NCI-H1436 (cell line): ENCODE results near the gene STK35.

Experiments used
- DNase-seq: peaks from one replicate; lab custom pipeline; 2025; lab: John Stamatoyannopoulos, UW

Gene STK35

GRCh38 chr20:2104236-2104635 lies 2.6 kb downstream of the STK35 start:
- no peak for DNase-seq

GRCh38 chr20:2108498-2108897 lies 6.9 kb downstream of the STK35 start:
- DNase-seq = no peak

GRCh38 chr20:2108987-2109386 lies 7.4 kb downstream of the STK35 start:
- DNase-seq = no peak

GRCh38 chr20:2109425-2110210 lies 8.0 kb downstream of the STK35 start:
- DNase-seq = no peak

DNA sequence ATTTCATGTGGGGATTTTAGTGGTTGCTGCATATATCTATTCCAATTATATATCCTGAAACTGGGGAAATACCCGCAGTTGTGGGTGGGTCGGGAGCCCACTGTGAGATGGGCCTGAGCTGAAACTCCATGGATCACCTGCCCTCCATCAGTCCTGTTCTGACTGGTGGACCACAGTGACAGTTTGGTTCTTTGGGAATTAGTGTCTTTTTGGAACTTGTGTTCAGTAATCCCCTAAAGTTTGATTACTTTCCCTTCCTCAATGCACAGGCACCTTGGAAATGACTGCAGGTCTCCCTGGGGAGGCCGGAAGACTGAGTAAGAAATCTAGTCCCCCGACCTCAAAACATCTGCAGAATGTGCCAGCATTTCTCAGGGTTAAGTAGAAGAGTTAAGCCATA lies 11.3 kb downstream of the STK35 start:
- no peak for DNase-seq

GRCh38 chr20:2114127-2114959 lies 12.7 kb downstream of the STK35 start:
- no peak for DNase-seq

DNA sequence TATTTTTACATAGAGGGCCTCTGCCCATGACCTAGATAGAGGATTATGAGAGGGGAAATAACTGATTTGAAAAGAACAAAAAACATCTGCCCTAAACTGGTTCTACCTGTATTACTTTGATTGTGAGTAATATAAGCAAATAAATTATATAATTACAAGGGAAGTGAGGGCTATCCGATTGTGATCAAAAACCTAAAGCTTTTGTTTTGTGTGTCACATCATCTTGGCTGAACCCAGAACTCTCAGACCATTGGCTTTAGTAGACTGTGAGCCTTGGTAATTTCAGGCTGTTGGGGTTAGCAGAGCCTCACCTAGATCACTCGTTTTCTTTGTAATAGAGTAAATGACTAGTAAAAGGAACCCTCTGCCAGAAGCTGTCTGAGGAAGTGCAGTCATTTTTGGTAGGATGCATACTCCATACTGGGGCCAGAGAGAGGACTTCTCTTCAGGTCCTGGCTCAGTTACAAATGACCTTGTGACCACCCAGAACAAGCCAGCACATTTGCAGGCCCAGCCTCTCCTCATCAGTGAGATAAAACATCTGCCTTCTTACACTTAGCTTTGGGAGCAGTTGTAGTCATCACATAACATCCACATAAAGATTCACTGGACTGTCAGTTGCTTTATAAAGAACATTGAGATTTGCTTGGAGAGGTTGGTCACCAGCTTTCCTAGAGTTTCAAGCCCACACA lies 13.5 kb downstream of the STK35 start:
- no peak for DNase-seq

GRCh38 chr20:2116170-2116940 lies 14.7 kb downstream of the STK35 start:
- no peak for DNase-seq

DNA sequence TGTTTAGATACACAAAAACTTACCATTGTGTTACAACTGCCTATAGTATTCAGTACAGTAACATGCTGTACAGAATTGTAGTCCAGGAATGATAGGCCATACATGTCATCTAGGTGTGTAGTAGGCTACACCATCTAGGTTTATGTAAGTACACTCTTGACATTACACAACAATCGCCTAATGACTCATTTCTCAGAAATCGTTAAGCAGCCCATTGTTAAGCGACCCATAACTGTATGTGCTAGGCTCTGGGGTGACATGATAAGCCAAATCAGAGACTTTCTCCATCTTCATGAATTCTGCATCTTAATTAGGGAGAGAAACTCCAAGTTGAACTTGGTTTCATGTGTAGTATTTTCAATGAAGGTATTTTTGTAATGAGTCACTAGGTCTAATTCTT lies 17.2 kb downstream of the STK35 start:
- DNase-seq = no peak

- no peak for DNase-seq
Observed at GRCh38 chr20:2122936-2123335, 21.3 kb downstream of the STK35 start.

DNA sequence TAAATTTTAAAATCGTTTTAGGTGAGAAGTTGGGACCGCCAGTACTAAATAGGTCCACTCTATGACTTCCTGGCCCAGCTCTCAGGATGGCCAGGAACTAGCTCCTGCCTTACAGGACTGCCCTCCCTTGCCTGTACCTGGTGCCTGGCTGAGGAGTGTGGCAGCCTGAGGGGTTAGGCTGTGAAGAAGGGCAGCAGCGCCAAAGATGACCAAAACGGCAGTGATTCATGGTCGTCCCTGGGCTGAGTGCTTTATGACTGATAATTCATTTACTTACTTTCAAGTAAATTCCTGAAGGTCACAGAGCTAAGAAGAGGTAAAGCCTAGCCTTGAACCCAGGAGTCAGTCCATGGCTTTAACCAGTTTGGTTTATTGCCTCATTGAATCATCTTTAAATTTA lies 22.1 kb downstream of the STK35 start:
- no peak for DNase-seq

DNA sequence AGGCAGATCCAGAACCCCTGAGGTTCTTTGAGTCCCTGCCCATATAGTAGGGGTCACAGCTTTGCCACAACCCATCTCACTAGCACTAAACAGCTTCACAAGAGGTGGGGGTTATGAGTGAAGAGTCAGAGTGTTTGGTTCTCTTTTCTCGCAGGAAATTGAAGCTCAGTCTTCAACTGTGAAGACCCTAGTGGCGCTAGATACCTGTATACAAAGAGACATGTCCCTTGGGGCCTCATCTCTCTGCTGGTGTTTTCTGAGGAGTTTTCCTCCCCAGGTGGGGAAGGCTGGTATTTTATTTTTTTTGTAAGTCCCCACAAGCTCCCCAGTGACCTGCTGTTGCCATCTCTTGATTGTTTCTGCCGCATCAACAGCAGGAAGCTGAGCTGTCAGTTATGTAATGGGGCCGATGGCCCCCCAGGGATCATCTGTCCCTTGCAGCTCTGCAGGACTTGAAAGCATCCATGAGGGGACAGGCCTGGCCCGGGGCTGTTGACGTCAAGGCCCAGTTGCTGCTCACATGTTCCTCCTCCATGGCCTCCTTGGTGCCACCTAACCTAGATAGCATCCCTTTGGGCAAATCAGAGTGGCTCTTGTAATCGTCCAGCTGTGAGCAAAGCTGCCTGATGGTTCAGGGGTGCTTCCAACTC lies 23.1 kb downstream of the STK35 start:
- DNase-seq = no peak

GRCh38 chr20:2125474-2126112 lies 24.0 kb downstream of the STK35 start:
- DNase-seq = no peak

DNA sequence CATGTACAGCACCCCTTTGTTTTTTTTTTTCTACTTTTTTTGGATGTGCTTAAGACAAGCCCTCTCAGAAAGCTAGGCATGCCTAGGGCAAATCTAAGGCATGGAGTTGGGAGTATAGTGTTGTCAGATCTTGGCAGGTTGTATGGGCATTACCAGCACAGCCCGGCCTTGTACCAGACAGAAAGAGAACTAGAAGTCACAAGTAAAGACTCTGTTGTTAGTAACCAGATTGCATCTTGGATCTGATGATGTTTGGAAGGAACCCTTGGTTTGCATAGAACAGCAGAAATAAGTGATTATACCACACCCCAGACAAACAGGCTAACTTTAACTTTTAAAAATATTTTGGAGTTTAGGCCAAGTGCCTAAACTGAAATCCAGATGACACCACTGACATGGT lies 25.6 kb downstream of the STK35 start:
- no peak for DNase-seq

GRCh38 chr20:2128542-2128941 lies 26.9 kb downstream of the STK35 start:
- no peak for DNase-seq

- no peak for DNase-seq
Observed at GRCh38 chr20:2130062-2130591, 28.5 kb downstream of the STK35 start.

GRCh38 chr20:2130683-2131082 lies 29.1 kb downstream of the STK35 start:
- no peak for DNase-seq

- DNase-seq = no peak
Observed at GRCh38 chr20:2131366-2131765, 29.7 kb downstream of the STK35 start.

- no peak for DNase-seq
Observed at GRCh38 chr20:2132461-2132901, 30.9 kb downstream of the STK35 start.

DNA sequence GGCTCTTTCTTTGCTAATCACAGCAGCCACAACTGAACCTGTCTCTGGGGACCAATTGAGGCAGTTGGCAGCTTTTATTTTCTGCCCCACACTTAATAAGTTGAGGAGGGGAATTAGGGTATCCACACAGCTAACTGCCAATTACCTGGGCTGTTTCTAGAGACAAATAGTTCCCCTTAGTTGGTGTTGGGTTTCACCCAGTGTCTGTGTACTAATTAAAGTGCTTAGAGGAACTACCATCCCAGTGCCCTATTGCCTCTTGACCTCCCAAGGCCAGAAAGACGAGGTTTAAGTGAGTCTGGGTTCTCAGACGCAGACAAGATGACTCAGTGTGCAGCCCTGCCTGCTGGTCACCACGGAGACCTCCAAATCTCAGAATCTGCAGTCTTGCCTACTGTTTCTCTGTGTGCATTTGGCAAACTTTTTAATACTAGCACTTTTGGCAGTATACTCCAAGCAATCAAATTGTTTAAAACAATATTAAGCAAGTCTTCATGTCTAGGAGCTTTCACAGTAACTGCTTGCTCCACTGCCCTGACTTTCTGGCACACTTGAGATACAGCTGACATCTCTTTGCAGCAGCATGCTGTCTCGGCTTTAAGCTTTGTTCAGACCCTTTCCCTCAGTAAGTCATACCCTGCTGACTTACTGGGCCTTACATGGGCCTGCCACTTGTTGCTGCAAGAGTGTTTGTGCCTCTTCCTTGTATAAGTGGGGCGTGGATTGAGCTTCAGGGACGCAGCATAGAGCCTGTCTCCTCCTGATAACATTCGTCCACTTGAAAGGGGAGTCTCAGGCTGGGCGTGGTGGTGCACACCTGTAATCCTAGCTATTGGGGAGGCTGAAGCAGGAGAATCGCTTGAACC lies 31.9 kb downstream of the STK35 start:
- peak; percentile 18 for DNase-seq
